Glomerular endothelial cell (primary cell): Measurements from ENCODE around the gene SYT8. TPM values are rescaled to one million over a fixed set of nuclear protein-coding genes. Genes with fewer than 3 reads are reported as not detected.
"Not testable (repeated sequence)": the region's sequence is repeated elsewhere in the genome, so short reads cannot be mapped to it uniquely, and the experiment has no call there.

ENCODE experiments used
- DNase-seq: peaks from one replicate; pipeline ENCODE4 v3.0.0-alpha.2; 2011; ENCODE audit warnings: low read depth, low spot score; ENCODE audit errors: extremely low read depth
- total RNA-seq: library from RNA; depleted of rRNA; stranded (reverse); fragments of >200 nt; gene quantifications from 2 replicates; pipeline ENCODE4 v1.2.3, GENCODE V29; 2015

SYT8 gene
- total RNA-seq, 1 donor from 2014 or later = not detected

DNA sequence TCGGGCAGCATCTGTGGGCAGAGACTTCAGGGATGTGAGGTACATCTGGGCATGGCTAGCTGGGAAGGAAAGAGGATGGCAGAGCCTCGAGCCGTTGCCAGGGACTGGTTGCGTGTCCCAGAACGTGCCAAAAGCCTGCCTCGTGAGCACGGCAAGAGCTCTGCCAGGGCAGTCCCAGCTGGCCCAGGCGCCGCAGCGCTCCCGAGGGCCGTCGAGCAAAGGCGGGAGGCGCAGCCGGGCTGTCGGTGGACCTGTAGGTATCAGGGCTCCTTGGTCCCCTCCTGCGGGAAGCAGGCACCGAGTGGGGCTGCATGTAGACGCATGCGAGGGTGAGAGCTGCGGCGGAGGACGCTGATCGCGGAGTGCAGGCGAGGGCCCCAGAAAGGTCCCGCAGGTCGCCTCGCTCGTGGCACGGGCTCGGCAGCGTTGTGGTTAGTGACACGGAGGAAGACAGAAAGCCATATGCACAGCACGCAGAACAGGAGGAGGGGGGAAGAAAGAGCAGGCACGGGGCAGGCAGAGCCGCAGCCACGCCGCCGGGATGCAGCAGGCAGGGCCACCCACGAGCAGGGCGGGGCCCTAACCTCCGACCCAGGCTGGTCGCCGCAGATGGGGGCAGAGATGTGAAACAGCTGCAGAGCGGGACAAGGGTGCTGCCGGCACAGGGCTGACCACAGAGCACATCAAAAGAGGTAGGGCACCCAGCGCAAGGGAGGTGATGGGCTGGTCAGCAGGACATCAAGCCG lies 36.1 kb downstream of the SYT8 start:
- no peak for DNase-seq

DNA sequence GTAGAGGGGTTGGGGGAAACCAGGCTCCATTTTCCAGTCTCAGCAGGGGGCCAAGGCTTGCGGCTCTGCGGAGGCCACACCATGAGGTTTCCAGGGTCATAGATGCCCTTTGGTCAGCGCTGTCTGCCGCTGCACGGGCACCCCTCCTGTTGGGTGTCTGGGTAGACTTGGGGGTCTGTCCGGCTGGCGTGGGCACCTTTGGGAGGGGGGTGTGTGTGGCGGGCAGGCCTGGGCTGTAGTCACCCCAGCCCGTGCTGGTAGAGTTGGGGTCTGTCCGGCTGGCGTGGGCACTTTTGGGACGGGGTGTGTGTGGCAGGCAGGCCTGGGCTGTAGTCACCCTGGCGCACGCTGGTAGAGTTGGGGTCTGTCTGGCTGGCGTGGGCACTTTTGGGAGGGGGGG lies 36.7 kb downstream of the SYT8 start:
- DNase-seq = no peak

DNA sequence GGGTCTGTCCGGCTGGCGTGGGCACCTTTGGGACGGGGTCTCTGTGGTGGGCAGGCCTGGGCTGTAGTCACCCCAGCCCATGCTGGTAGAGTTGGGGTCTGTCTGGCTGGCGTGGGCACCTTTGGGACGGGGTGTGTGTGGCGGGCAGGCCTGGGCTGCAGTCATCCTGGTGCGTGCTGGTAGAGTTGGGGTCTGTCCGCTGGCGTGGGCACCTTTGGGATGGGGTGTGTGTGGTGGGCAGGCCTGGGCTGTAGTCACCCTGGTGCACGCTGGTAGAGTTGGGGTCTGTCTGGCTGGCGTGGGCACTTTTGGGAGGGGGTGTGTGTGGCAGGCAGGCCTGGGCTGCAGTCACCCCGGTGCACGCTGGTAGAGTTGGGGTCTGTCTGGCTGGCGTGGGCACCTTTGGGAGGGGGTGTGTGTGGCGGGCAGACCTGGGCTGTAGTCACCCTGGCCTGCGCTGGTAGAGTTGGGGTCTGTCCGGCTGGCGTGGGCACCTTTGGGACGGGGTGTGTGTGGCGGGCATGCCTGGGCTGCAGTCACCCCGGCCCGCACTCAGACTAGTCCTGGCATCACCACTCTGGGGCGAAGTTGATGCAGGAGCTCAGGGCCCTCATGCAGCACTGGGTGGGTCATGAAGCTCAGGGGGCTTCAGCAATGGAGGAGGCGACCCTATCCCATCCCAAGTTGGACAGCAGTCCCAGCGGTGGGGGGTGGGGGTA lies 37.6 kb downstream of the SYT8 start:
- DNase-seq = no peak

DNA sequence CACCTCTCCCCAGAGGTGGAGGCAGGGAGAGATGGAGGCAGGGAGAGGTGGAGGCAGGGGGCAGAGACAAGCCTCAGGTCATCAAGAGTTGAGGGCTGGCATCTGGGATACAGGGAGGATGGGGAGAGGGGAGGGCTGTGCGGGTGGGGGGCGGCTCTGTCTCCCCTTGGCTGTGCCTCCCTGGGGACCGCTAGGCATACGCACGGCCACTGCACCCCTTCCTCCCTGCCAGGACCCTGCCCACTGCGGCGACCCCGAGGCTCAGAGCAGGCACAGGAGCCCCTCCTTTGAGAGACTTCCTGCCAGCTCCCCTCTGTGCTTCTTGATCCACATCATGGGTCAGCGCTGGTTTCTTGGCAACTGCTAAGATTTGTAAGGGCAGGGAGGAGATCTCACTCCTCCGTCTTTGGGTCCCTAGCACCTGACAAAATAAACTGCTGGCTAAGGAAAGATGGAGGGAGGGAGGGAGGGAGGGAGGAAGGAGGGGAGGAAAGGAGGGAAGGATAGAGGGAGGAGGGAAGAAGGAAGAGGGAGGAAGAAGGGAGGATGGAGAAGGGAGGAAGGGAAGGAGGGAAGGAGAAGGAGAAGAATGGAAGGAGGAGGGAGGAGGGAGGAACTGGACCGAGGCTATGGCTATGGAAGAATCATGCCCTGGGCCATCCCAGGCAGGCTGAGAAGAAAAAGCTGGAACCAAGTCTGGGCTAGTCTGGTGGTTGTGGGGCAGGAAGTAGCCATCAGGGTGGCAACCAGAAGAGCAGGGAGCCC lies 38.4 kb downstream of the SYT8 start:
- no peak for DNase-seq

DNA sequence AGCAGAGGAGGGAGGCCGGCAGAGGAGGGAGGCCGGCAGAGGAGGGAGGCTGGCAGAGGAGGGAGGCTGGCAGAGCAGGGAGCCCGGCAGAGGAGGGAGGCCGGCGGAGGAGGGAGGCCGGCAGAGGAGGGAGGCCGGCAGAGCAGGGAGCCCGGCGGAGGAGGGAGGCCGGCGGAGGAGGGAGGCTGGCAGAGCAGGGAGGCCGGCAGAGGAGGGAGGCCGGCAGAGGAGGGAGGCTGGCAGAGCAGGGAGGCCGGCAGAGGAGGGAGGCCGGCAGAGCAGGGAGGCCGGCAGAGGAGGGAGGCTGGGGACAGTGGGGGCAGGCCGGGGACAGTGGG lies 39.0 kb downstream of the SYT8 start:
- not testable (repeated sequence) for DNase-seq

DNA sequence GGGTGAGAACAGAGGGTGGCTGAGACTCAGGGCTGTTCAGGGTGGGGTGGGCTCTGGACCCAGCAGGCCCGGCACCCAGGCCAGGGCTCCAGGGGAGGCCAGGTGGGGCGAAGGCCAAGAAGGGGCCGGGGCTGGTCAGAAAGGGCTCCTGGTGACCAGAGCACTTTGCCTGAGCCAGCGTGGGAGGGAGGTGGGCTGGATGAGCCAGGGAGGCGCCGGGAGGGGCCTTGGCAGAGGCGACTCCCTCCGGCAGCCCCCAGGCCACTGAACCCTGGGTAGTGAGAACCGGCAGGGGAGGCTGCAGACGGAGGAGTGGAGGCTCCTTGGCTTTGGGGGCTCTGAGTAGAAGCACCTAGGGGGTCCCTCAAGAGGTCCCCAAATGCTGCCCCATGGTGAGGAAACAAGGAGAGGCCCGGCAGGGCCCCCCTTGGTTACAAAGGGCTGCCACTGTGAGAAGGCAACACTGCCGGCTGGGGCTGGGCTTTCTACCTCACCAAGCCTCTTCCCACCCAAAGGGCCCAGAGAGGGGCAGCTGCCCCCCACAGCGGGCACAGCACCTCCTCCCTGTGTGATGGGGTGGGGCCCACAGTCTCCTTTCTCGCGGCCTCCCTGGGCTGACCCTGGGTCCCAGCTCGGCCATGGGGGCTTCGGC lies 39.8 kb downstream of the SYT8 start:
- not testable (repeated sequence) for DNase-seq

DNA sequence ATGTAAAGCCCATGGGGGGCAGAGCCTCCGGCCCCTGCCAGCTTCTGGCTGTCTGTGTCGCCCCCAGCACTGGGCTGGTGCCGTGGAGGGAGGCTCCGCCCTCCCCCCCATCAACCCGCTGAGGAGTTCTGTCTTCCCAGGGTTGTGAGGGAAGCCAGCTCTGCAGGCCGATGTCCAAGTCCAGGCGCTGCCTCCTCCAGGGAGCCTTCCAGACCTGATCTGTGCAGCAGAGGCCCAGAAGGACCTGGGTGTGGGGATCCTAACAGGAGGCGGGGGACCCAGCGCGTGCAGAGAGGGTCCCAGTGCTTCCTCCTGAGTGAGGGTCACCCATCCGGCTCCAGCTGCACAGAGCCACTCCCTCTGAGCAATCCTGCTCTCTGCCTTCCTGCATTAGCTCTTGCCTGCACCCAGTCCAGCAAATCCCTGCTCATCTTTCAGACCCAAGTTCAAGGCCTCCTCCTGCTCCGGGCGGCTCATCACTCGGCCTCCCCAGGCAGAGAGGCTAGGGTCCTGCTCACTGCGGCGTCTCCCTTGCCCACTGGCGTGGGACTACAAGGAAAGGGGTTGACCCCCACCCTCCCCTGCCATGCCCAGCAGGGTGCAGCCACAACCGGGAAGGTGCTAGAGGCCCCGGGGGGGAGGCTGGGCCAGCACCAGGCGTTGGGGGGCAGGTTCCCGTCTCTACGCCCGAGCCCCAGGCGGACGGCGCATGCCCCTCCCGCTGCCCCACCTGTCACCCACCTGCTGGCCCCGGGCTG lies 40.5 kb downstream of the SYT8 start:
- DNase-seq = no peak

DNA sequence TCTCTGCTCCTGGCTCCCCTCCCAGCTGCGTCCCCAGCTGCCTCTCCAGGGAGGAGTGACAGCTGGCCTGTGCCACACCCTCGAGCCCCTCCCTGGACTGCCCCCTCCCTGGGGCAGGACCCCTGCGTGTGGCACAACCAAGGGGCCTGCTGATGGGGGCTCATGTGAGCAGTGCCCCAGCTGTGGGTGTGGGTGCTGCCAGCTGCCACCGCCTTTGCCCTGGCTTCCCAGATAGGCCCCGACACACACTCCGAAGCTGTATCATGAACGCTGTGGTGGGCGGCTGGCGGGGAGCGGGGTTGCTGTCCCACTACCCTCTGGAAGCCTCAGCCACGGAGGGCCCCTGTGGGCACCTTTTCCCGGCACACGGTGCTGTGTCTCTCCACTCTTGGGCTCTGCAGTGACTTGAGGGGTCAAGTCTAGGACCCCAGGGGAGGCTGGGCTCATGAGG lies 41.1 kb downstream of the SYT8 start:
- DNase-seq = not testable (repeated sequence)

DNA sequence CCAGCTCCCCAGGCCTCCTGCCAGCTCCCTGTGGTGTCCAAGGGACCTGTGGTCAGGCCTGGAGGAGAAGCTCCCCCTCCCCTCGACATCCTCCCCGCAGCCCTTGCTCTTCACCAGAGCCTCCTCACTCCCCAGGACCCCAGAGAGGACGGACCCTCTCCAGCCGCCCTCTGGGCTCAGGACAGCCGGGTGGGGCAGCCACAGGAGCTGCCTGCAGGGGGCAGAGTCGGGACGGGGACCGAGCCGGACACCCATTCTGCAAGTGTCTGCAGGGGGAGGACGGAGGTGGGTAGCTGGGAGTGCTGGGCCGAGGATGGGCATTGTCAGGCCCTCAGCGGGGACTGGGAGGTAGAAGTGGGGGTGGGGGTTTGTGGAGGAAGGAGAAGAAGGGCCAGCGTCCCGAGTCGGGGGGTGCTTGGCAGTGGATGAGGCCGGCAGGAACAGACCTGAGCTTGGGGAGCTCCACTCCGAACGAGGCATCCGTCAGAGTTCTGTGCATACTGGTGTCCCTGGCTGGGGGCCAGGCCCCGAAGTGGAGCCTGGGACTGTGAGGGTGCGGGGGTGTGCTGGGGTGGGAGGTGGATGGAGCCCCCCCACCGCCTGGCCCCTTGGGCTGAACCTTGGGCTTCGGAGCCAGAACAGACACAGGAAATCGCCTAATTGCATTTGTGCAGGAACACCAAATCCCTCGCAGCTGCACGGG lies 41.7 kb downstream of the SYT8 start:
- no peak for DNase-seq

DNA sequence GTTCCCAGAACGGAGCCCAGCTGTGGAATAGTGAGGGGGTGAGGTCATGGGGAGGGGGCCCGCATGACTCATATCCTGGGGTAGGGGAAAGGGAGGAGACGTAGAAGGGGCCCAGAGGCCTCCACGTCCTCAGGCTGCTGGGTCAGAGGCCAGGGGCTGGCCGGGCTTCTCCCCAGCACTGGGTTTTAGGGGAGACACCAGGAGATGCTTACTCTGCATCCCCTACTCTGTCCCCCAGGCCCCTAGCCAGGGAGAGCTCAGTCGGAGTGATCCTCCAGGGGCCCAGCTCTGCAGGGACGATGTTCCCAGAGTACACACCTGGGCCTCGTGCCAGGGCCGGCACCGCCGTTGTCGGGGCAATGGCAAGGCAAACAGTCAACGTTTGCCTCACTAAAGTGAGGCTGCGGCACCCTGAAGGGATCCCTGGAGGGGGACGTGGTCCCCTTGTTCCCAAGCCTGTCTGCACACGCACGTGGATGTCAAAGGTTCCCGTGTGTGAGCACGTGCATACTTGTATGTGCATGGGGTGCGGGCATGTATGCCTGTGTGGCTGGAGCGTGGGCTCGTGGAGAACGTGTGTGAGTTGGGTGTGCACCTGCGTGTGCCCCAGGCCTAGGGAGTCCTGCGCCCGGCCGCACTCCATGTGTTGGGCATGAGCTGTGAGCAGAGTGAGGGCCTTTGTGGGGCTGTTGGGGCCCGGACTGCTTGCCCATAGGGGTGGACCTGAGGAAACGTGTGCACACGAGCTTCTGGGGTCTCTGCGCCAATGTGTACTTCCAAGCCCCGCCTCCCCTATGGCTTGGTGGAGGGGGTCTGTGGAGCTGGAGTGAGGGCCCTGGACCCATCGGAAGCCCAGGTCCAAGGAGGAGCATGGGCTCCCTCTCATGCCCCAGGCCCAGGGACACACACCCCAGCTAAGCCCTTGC lies 42.7 kb downstream of the SYT8 start:
- DNase-seq = no peak

DNA sequence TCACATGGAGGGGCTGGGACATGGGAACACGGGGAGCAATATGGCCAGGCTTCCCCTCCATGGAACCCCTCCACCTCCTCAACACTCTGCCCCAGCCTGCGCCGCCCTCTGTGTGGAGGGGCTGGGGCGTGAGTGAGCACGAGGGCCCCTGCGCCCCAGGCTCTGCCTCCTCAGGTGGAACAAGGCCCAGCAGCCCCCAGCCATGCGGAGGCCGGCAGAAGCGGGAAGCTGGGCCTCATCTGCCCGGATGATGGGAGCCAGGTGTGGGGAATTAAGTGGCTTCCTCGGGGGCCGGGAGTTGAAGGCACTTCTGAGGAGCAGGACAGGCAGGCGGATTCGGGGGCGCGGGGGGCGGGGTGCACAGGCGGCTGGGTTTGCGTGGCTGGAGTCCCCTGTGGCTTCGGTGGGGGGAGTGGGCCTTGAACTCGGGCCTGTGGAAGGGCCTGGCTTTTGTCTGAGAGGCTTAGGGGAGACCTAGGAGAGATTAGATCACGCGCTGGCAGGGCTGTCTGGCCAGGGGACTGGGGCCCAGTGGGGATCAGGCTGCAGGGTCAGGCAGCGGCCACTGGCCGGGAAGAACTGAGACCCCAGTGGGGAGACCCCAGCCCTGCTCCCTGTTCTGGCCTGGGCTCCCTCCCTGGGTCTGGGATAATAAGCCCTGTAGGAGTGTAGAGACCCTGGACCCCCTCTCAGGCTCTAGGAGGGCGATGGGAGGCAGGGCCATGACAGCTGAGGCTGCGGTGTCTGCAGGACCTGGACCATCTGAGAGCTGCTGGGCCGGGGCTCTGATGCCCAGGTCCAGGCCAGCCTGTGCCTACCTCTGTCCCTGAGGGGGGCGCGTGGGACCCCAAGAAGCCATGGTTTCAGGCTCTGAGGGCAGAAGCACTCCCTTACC lies 43.6 kb downstream of the SYT8 start:
- no peak for DNase-seq

DNA sequence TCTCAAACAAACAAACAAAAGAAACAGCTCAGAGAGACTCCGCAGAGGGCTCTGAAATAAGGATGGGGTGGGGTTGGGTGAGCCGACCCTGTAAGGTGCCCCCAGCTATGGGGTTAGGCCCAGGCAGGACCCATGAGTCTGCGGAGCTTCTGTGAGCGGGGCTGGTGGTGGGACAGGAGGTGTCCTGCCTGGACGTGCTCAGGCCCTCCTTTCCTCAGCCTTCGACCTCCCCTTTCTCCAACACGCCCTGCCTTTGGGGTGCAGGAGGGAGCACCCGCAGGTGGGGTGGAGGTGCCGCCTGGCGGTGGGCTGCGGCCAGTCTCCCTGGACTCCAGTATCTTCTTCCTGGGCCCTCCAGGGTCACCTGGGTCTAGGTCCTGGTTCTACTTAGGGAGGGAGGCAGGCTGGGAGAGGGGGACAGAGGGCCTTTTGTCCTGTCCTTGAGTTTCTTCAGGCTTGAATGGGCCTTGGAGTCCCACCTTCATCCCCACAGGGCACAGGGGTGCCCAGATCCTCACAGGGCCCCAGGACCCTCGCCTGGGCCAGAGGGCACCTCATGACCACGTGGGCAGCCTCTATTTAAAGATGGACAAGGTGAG lies 44.7 kb downstream of the SYT8 start:
- DNase-seq = no peak

DNA sequence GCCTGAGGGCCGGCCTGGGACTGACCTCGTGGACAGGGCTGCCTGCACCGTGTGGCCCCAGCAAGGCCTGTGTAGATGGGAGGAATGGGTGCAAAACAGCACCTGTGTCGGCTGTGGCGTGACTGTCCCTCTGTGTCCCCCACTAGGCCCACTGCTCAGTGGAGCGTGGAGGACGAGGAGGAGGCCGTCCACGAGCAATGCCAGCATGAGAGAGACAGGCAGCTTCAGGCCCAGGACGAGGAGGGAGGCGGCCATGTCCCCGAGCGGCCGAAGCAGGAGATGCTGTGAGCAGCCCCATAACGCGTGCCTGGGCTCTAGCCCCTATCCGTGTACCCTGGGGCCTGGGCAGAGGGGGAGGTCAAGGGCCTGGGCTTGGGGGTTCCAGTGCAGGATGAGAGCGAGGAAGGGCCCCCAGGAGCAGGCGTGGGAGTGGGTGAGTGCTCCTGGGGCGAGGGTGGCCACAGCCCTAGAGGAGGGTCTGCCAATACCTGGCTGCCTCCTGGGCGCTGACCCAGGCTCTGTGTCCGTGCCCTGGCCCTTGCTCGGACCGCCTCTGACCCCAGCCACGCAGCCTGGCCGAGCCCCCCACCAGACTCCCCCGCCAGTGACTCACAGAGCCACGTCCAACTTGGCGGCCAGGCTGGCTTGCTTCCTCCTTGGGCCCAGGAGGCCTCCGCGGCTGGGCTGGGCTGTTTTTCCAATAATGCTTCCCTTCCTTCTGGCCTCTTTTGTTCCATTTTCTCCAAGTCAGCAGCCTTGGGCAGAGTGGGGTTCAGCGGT lies 45.3 kb downstream of the SYT8 start:
- no peak for DNase-seq

DNA sequence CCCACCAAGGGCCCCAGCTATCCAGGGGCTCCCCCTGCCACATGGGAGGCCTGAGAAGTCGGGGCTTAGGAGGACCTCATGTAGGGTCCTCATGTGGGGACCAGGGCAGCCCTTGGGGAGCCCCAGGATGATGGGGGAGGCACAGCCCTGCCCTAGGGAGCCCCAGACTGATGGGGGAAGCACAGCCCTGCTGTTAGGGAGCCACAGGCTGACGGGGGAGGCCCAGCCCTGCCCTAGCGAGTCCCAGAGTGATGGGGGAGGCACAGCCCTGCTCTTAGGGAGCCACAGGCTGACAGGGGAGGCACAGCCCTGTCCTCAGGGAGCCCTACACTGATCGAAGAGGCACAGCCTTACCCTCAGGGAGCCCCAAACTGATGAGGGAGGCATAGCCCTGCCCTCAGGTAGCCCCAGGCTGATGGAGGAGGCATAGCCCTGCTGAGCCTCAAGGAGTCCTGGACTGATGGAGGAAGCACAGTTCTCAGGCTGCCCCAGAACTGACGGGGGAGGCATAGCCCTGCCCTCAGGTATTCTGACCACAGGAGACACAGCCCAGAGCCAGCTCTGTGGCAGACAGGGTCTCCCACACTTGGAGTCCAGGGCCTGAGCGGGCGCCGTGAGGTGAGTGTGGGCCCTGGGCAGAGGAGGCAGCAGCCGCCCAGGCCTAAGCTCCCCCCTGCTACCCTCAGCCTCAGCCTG lies 46.1 kb downstream of the SYT8 start:
- DNase-seq = no peak

DNA sequence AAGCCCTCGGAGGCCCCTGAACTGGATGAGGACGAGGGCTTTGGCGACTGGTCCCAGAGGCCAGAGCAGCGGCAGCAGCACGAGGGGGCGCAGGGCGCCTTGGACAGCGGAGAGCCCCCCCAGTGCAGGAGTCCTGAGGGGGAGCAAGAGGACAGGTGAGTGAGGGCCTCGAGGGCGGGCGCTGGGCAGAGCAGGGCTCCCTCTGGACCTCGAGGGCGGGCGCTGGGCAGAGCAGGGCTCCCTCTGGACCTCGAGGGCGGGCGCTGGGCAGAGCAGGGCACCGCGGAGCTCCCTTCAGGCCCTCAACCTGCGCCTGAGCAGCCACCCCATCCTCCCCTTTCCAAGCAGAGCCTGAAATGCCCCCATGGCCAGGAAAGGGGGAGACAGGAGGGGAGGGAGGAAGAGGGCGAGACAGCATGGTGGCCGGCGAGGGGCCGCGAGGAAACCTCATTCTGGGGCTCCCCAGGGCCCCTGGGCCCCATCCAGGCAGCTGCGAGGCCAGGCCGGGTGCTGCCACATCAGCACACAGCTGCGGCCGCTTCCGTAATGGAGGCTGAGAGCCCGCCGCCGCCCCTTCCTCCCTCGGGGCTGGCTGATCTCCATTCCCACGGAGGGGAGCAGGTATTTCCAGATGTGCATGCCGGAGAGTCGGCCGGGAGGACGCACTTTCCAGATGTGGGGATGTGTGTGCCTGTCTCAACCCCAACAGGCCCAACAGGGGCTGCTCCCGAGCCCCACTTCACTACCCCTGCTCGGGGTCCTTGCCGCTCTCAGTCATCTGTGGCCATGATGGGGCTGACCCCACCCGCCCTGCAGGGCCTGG lies 46.9 kb downstream of the SYT8 start:
- DNase-seq = no peak
